ENCODE data around the gene GOLGA8G.
"Not testable (repeated sequence)": the region's sequence is repeated elsewhere in the genome, so short reads cannot be mapped to it uniquely, and the experiment has no call there.

GOLGA8G gene

GRCh38 chr15:28532954-28533353, at the start of gene GOLGA8G:
Gene GOLGA8G (minus strand): TSS chr15:28532971. CDS start chr15:28532909, 62 bp downstream.
- DNase-seq (ENCODE audit: low read depth): not testable (repeated sequence)

- DNase-seq (ENCODE audit: low read depth): not testable (repeated sequence)
Measured at GRCh38 chr15:28573351-28573750, 40.6 kb upstream of the GOLGA8G start.

- not testable (repeated sequence) for DNase-seq (ENCODE audit: low read depth)
Measured at GRCh38 chr15:28553268-28553667, 20.5 kb upstream of the GOLGA8G start, which contains the start of gene GOLGA6L25. Gene GOLGA6L25 (plus strand): TSS chr15:28553568. CDS start chr15:28553629, 61 bp downstream.

- DNase-seq (ENCODE audit: low read depth): not testable (repeated sequence)
Measured at GRCh38 chr15:28515208-28515607, 17.6 kb downstream of the GOLGA8G start.

- not testable (repeated sequence) for DNase-seq (ENCODE audit: low read depth)
Measured at GRCh38 chr15:28514128-28514527, 18.6 kb downstream of the GOLGA8G start.

- DNase-seq (ENCODE audit: low read depth): not testable (repeated sequence)
Measured at GRCh38 chr15:28508217-28508889, 24.4 kb downstream of the GOLGA8G start.

- DNase-seq (ENCODE audit: low read depth): not testable (repeated sequence)
Measured at GRCh38 chr15:28481340-28481739, 51.4 kb downstream of the GOLGA8G start.
